ENCODE data around the gene PPP4R1. TPM values are rescaled to one million over a fixed set of nuclear protein-coding genes. Genes with fewer than 3 reads are reported as not detected.

Gene PPP4R1
- total RNA-seq, 1 donor from 2014 or later: 151 TPM

DNA sequence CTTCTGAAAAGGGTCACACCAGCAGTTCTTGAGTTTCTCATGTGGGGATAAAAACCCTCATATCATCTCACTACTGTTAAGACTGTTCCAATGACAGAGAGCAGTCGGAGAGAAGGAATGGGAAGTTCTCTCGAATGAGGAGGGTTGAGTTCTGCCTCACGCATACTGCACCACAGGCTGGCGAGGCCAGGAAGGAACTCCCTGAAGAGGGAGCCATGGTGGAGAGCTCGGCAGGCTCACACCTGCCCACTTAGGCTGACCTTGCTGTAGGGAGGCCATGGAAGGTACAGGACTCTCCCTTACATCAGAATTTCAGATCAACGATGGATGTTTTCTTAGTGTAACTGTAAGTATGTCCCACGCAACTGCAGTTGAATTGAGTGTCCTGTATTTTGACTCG is 74.4 kb downstream of the PPP4R1 start:
- H3K36me3 ChIP-seq (ENCODE audit: control insufficient read depth in 3 of 3, insufficient read depth in 3 of 3, low read length in 3 of 3): peaks cover 17 to 33% (median 23%) of the 10 kb centered on the region in 3 donors
- no peaks in the 10 kb centered on the region for H3K27me3 ChIP-seq (ENCODE audit: control insufficient read depth in 3 of 3, insufficient read depth in 3 of 3, low read length in 3 of 3)
- no peak overlapping the region for H3K9ac ChIP-seq (ENCODE audit: low read depth in 1 of 3, low read length in 3 of 3)
- no peaks in the 10 kb centered on the region for H3K4me1 ChIP-seq (ENCODE audit: control insufficient read depth in 3 of 3, insufficient read depth in 3 of 3, low read length in 3 of 3)
- no peaks in the 10 kb centered on the region for H3K9me3 ChIP-seq (ENCODE audit: control insufficient read depth in 3 of 3, low read length in 3 of 3)
- no peak overlapping the region for H3K4me3 ChIP-seq (ENCODE audit: low read length in 3 of 3)
- no peak overlapping the region for H3K27ac ChIP-seq (ENCODE audit: low read depth, low read length)

DNA sequence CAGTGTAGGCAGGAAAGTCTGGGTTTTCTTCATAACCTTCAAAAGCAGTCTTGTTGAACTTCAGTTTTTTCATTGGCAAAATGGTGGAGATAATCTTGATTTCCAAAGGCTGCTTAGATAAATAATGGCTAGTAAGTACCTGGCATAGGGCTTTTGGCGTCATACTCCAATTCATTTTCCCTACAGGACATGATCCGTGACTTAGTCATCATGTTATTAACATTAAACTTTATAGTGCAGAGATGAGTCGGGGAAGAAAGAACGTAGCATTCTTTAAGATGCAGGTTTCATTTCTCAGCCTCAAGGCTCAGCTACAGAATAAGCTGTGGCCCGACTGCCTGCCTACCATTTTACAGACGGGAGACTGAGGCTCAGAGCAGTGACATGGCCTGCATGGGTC is 75.1 kb downstream of the PPP4R1 start:
- H3K9ac ChIP-seq (ENCODE audit: low read depth in 1 of 3, low read length in 3 of 3): no peak overlapping the region
- peaks cover 23 to 39% (median 27%) of the 10 kb centered on the region in 3 donors for H3K36me3 ChIP-seq (ENCODE audit: control insufficient read depth in 3 of 3, insufficient read depth in 3 of 3, low read length in 3 of 3)
- no peak overlapping the region for H3K4me3 ChIP-seq (ENCODE audit: low read length in 3 of 3)
- H3K4me1 ChIP-seq (ENCODE audit: control insufficient read depth in 3 of 3, insufficient read depth in 3 of 3, low read length in 3 of 3): no peaks in the 10 kb centered on the region
- no peaks in the 10 kb centered on the region for H3K27me3 ChIP-seq (ENCODE audit: control insufficient read depth in 3 of 3, insufficient read depth in 3 of 3, low read length in 3 of 3)
- H3K27ac ChIP-seq (ENCODE audit: low read depth, low read length): no peak overlapping the region
- no peaks in the 10 kb centered on the region for H3K9me3 ChIP-seq (ENCODE audit: control insufficient read depth in 3 of 3, low read length in 3 of 3)

DNA sequence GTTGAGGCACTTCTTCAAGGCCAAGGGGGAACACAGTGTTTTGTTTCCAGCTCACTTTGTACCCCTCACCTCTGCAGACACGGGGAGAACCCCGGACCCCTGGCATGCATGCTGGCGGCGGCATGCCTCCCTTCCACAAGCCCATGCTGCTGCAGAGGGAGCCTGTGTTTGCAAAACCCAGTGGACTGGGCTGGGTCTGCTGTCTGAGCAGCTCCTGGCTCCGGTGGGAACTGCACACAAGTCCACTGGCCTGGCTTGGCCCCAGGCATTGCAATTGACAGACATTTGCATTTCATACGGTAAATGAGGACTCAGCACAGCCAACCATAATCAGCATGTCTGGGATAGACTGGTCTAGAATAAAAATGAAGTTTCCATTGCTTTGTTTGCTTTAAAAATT is 76.7 kb downstream of the PPP4R1 start:
- no peaks in the 10 kb centered on the region for H3K27me3 ChIP-seq (ENCODE audit: control insufficient read depth in 3 of 3, insufficient read depth in 3 of 3, low read length in 3 of 3)
- H3K27ac ChIP-seq (ENCODE audit: low read depth, low read length): no peak overlapping the region
- peaks cover 32 to 55% (median 42%) of the 10 kb centered on the region in 3 donors for H3K36me3 ChIP-seq (ENCODE audit: control insufficient read depth in 3 of 3, insufficient read depth in 3 of 3, low read length in 3 of 3)
- H3K9me3 ChIP-seq (ENCODE audit: control insufficient read depth in 3 of 3, low read length in 3 of 3): no peaks in the 10 kb centered on the region
- H3K4me1 ChIP-seq (ENCODE audit: control insufficient read depth in 3 of 3, insufficient read depth in 3 of 3, low read length in 3 of 3): no peaks in the 10 kb centered on the region
- no peak overlapping the region for H3K4me3 ChIP-seq (ENCODE audit: low read length in 3 of 3)
- no peak overlapping the region for H3K9ac ChIP-seq (ENCODE audit: low read depth in 1 of 3, low read length in 3 of 3)

- H3K4me1 ChIP-seq (ENCODE audit: control insufficient read depth in 3 of 3, insufficient read depth in 3 of 3, low read length in 3 of 3): no peaks in the 10 kb centered on the region
- H3K36me3 ChIP-seq (ENCODE audit: control insufficient read depth in 3 of 3, insufficient read depth in 3 of 3, low read length in 3 of 3): peaks cover 32 to 55% (median 49%) of the 10 kb centered on the region in 3 donors
- no peak overlapping the region for H3K27ac ChIP-seq (ENCODE audit: low read depth, low read length)
- H3K4me3 ChIP-seq (ENCODE audit: low read length in 3 of 3): no peak overlapping the region
- H3K9ac ChIP-seq (ENCODE audit: low read depth in 1 of 3, low read length in 3 of 3): no peak overlapping the region
- no peaks in the 10 kb centered on the region for H3K9me3 ChIP-seq (ENCODE audit: control insufficient read depth in 3 of 3, low read length in 3 of 3)
- H3K27me3 ChIP-seq (ENCODE audit: control insufficient read depth in 3 of 3, insufficient read depth in 3 of 3, low read length in 3 of 3): no peaks in the 10 kb centered on the region
Measured at GRCh38 chr18:9536354-9537152, 77.8 kb downstream of the PPP4R1 start.

GRCh38 chr18:9535430-9535991 is 78.8 kb downstream of the PPP4R1 start:
- Histone ChIP-seq H3K9me3 (ENCODE audit: control insufficient read depth in 3 of 3, low read length in 3 of 3) (no peaks in the 10 kb centered on the region), H3K27ac (ENCODE audit: low read depth, low read length) (no peak overlapping the region), H3K36me3 (ENCODE audit: control insufficient read depth in 3 of 3, insufficient read depth in 3 of 3, low read length in 3 of 3) (peaks cover 32 to 55% (median 51%) of the 10 kb centered on the region in 3 donors), H3K27me3 (ENCODE audit: control insufficient read depth in 3 of 3, insufficient read depth in 3 of 3, low read length in 3 of 3) (no peaks in the 10 kb centered on the region), H3K4me3 (ENCODE audit: low read length in 3 of 3) (no peak overlapping the region), H3K4me1 (ENCODE audit: control insufficient read depth in 3 of 3, insufficient read depth in 3 of 3, low read length in 3 of 3) (no peaks in the 10 kb centered on the region), H3K9ac (ENCODE audit: low read depth in 1 of 3, low read length in 3 of 3) (no peak overlapping the region)

GRCh38 chr18:9534844-9535243 is 79.5 kb downstream of the PPP4R1 start:
- H3K4me1 ChIP-seq (ENCODE audit: control insufficient read depth in 3 of 3, insufficient read depth in 3 of 3, low read length in 3 of 3): no peaks in the 10 kb centered on the region

DNA sequence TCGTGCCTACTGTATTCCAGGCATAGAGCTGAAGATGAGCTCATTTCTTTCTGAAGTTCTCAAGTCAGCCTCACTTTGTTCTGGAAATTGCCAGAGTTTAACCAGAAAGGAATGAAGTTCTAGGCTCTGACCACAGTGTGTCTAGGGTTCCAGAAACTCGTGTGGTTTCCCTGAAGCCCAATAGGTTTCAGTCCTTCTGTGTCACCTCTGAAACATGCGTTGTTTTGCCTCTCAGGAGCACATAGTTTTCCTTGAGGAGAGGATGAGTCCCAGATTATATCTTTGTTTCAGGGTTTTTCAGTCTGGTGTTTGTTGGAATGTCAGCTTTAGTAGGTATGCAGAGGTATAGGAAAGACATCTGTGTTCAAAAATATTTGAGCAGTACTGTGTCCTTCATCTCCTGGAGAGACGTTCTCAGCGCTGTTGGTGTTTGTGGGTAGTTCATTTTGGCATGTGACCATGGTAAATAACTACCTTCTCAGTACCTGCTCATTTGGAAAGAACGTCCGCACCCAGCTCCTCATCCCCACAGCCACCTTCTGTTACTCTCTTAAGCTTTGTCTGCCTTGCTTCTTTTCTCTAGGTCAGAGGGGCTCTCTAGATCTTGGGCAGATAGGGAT is 82.5 kb downstream of the PPP4R1 start:
- no peak overlapping the region for H3K27ac ChIP-seq (ENCODE audit: low read depth, low read length)
- no peak overlapping the region for H3K4me3 ChIP-seq (ENCODE audit: low read length in 3 of 3)
- H3K4me1 ChIP-seq (ENCODE audit: control insufficient read depth in 3 of 3, insufficient read depth in 3 of 3, low read length in 3 of 3): no peaks in the 10 kb centered on the region
- H3K27me3 ChIP-seq (ENCODE audit: control insufficient read depth in 3 of 3, insufficient read depth in 3 of 3, low read length in 3 of 3): no peaks in the 10 kb centered on the region
- no peak overlapping the region for H3K9ac ChIP-seq (ENCODE audit: low read depth in 1 of 3, low read length in 3 of 3)
- H3K9me3 ChIP-seq (ENCODE audit: control insufficient read depth in 3 of 3, low read length in 3 of 3): no peaks in the 10 kb centered on the region
- H3K36me3 ChIP-seq (ENCODE audit: control insufficient read depth in 3 of 3, insufficient read depth in 3 of 3, low read length in 3 of 3): peaks cover 27 to 55% (median 49%) of the 10 kb centered on the region in 3 donors

More at GRCh38 chr18:9534844-9535243, 79.5 kb downstream of the PPP4R1 start:
- Histone ChIP-seq H3K9me3 (ENCODE audit: control insufficient read depth in 3 of 3, low read length in 3 of 3) (no peaks in the 10 kb centered on the region), H3K4me3 (ENCODE audit: low read length in 3 of 3) (no peak overlapping the region), H3K27ac (ENCODE audit: low read depth, low read length) (no peak overlapping the region), H3K36me3 (ENCODE audit: control insufficient read depth in 3 of 3, insufficient read depth in 3 of 3, low read length in 3 of 3) (peaks cover 32 to 57% (median 57%) of the 10 kb centered on the region in 3 donors), H3K27me3 (ENCODE audit: control insufficient read depth in 3 of 3, insufficient read depth in 3 of 3, low read length in 3 of 3) (no peaks in the 10 kb centered on the region), H3K9ac (ENCODE audit: low read depth in 1 of 3, low read length in 3 of 3) (no peak overlapping the region)

DNA sequence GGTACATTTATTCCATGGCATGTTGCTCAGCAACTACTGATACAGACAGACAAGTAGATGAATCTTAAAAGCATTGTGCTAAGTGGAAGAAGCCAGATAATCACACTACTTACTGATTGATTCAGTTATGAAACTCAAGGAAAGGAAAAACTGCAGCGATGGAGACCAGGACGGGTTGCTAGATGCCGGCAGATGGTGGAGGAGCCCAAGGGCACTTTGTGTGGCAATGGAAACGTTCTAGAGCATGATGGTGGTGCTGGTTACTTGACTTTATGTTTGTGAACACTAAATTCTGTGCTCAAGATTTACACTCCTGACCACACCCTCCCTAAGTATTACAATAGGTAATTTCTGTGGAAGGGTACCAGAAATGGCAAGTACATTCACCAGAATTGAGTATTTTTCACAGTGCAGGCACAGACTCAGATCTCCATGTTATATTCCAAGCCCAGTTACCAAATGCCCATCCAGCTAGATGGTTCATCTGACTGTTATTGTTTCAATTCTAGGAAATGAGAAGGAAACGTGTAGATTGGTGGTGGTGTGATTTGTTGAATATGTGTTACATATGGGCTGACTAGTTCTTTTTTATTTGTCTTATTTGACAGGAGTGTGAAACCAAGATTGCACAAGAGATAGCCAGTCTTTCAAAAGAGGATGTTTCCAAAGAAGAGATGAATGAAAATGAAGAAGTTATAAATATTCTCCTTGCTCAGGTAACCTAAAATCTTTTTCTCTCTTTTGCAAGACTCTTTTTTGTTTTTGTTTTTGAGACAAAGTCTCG is 83.9 kb downstream of the PPP4R1 start:
- Histone ChIP-seq H3K27me3 (ENCODE audit: control insufficient read depth in 3 of 3, insufficient read depth in 3 of 3, low read length in 3 of 3) (no peaks in the 10 kb centered on the region), H3K9ac (ENCODE audit: low read depth in 1 of 3, low read length in 3 of 3) (no peak overlapping the region), H3K36me3 (ENCODE audit: control insufficient read depth in 3 of 3, insufficient read depth in 3 of 3, low read length in 3 of 3) (peaks cover 17 to 47% (median 36%) of the 10 kb centered on the region in 3 donors), H3K27ac (ENCODE audit: low read depth, low read length) (no peak overlapping the region), H3K4me1 (ENCODE audit: control insufficient read depth in 3 of 3, insufficient read depth in 3 of 3, low read length in 3 of 3) (no peaks in the 10 kb centered on the region), H3K4me3 (ENCODE audit: low read length in 3 of 3) (no peak overlapping the region), H3K9me3 (ENCODE audit: control insufficient read depth in 3 of 3, low read length in 3 of 3) (no peaks in the 10 kb centered on the region)

DNA sequence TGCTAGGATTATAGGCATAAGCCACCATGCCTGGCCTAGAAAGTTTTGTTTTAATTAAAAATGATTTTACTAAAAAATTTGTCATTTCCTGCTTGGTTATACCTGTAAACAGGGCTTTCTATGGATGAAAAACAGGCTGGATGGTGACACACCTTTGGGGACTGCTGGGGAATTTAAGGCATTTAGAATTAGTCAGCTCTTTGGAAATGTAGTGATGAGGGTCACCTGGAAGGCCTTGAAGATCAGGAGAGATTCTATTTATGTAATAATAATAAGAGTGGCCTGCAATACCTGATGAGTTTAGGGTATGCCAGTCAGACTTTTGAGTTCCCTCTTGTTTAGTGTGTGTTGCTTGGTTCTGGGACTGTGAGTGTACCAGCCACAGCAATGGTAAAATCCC is 87.9 kb downstream of the PPP4R1 start:
- Histone ChIP-seq H3K9me3 (ENCODE audit: control insufficient read depth in 3 of 3, low read length in 3 of 3) (no peaks in the 10 kb centered on the region), H3K4me1 (ENCODE audit: control insufficient read depth in 3 of 3, insufficient read depth in 3 of 3, low read length in 3 of 3) (no peaks in the 10 kb centered on the region), H3K36me3 (ENCODE audit: control insufficient read depth in 3 of 3, insufficient read depth in 3 of 3, low read length in 3 of 3) (peaks cover 0 to 27% (median 22%) of the 10 kb centered on the region in 3 donors), H3K27ac (ENCODE audit: low read depth, low read length) (no peak overlapping the region), H3K27me3 (ENCODE audit: control insufficient read depth in 3 of 3, insufficient read depth in 3 of 3, low read length in 3 of 3) (no peaks in the 10 kb centered on the region), H3K9ac (ENCODE audit: low read depth in 1 of 3, low read length in 3 of 3) (no peak overlapping the region), H3K4me3 (ENCODE audit: low read length in 3 of 3) (no peak overlapping the region)

All from skeletal muscle tissue (tissue), 4 donors.